RPMI7951 (cell line): ENCODE data around the gene MLKL. TPM values are rescaled to one million over a fixed set of nuclear protein-coding genes. Genes with fewer than 3 reads are reported as not detected.
A peak's percentile ranks its signal among the peaks of the same experiment; 100 is the strongest.
"Not testable (repeated sequence)": the region's sequence is repeated elsewhere in the genome, so short reads cannot be mapped to it uniquely, and the experiment has no call there.

Experiments used
- DNase-seq: peaks from one replicate; pipeline ENCODE4 v3.0.0-alpha.2; 2012; ENCODE audit warnings: low read depth
- total RNA-seq: library from RNA; depleted of rRNA; stranded (reverse); fragments of >200 nt; shearing (Covaris generic); gene quantifications from 2 replicates; pipeline ENCODE4 v1.2.3, GENCODE V29; 2014

MLKL gene
- total RNA-seq, 1 experiment from 2014 or later: 8.4 TPM

GRCh38 chr16:74732707-74733350 is 32.2 kb upstream of the MLKL start:
- no peak for DNase-seq

GRCh38 chr16:74731853-74732477 is 31.3 kb upstream of the MLKL start:
- no peak for DNase-seq

DNA sequence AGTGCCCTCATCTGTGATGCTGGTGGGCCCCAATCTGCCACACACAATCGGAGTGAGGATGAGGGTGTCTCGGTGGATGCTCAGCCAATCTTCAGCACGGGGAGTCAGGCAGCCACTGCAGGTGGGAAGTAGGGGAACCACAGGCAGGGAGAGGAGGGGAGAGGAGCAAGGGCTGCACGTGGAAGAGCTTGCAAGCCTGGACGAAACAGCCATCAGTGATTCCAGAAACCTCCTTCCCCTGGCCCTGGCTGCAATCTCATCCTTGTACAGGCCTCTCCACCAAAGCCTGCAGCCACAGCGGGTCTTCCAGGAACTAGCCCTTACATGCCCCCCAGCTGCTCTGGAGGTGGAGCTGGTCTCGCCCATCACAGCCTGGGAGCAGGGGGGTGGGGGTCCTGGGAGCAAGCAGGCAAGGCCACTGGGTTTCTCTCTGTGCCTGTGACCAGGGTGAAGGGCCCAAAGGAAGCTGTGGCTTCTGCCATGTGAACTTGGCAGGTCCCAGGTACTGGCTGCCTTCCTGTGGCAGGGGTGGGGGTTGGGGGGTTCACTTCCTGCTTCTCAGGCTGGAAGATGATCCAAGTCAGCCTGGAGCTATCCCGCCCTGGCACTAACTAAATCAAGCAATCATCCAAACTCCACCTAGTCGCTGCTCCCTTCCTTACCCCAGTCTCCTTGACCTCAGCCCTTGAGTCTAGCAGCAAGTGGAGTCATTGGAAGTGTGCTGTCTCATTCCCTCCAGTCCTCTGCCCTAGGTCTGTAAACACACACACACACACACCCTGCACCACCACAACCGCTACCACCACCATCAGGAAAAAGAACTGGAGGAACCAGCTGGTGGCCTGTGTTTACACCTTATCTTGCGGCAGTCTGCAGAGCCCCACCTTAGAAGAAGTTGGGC is 29.4 kb upstream of the MLKL start:
- no peak for DNase-seq

DNA sequence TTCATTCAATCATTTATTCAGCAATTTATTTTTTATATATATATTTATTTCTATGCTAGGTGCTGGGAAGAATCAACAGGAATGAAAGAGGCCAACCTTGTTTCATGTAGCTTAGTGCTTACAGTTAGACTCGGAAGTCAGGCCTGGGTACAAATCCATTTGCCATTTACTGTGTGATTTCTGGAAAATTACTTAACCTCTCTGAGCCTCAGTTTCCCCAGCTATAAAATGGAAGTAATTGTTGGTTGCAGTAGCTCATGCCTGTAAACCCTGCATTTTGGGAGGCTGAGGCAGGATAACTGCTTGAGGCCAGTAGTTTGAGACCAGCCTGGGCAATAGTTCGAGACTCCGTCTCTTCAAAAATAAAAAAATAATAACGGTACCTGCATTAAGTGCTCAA is 27.2 kb upstream of the MLKL start:
- DNase-seq: no peak

DNA sequence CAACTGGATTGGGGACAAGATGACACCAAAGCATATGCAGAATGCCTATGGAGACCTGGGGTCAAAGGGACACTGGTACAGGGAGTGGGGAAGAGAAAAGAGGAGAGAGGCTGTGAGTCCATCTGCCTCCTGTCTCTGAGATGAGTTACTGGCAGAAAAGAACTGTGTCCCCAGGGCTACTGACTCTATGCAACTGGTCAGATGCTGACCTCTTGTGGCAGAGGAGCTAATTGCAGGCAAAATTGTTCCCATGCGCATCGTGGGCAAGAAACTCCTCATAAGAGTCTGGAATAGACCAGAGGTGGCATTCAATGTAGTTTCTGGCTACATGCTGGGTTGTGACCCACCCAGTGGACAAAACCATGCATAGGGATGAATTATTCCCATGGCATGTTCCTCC is 26.1 kb upstream of the MLKL start:
- peak; percentile 22 for DNase-seq

GRCh38 chr16:74725651-74726455 is 25.2 kb upstream of the MLKL start:
- no peak for DNase-seq

DNA sequence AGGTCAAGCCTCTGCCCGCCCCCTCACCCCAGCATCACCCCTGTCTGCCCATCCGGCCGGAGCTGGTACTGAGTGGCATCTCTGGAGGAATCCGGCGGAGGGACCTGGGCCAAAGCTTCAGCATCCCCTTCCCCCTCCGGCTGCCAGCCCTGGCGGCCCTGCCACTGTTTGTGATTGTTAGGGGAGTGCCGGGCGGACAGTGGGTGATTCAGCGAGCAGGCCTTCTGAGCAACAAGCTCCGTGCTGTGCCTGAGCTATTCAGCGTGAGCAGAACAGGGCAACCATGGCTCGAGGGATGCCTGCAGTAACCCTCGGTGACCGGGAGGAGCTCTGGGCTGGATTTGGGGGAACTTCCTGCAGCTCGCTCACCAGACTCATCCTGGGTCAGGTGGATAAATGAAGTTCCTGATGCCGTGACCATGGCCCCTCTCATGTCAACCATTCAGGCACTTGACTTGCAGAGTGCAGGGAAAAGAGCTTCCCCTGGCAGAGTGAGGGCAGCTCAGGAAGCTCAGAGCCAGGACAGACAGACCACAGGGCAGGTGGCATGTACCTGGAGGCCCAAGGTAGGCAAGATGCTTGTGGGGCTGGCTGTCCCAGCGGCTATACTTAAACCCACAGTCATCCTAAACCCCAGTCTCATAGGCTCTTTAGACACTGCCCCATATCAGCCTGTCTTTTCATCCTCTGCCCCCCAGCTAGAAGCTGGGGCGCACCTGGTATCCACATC is 24.3 kb upstream of the MLKL start:
- peak; percentile 44 for DNase-seq

DNA sequence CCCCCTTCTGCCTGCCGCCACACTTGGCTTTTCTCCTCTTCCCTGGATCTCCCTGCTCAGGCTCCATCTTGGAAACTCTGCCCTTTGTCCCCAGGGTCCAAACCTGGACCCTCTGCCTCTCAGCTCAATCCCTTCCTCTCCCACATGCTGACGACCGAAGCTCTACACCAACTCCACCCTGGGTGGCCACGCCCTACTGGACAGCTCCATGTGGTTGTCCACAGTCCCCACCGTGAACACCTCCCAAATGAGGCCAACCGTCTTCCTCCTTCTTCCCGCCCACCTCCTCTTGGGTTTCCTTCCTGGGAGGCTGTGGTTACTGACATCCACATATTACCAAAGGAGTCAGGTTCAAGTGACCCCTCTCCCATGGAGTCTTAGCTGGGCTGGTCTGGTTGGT is 22.6 kb upstream of the MLKL start:
- DNase-seq: no peak

- DNase-seq: not testable (repeated sequence)
Measured at GRCh38 chr16:74722156-74722555, 21.5 kb upstream of the MLKL start.

DNA sequence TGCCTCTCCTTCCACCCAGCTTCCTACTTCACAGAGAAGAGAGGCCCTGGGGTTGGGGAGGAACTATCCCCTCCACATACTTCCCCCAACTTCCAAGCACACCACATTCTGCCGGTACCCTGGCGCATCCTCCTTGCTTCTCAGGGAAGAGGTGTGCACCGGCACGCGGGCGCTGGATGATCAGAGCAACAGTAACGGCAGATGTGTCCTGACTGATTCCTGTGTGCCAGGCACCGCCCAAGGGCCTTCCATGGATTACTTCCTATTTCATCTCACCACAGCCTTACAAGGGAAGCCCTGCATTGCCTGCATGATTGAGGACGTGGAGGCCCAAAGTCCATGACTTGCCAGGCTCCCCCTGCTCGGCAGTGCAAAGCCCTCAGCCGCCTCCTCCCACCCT is 21.1 kb upstream of the MLKL start:
- no peak for DNase-seq

DNA sequence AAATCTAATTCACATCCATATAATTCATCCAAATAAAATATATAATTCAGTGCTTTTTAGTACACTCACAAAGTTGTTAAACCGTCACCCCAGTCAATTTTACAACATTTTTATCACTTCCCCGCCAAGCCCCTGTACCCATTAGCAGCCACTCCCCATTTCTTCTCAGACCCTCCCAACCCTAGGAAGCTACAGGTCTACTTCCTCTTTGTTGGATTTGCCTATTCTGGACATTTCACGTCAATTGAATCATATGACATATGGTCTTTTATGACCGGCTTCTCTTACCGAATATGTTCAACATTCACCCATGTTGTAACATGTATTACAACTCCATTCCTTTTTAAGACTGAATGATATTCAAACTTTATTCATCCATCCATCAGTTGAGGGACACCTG is 19.9 kb upstream of the MLKL start:
- DNase-seq: no peak

GRCh38 chr16:74718741-74719610 is 18.3 kb upstream of the MLKL start:
- DNase-seq: no peak

GRCh38 chr16:74718140-74718539 is 17.5 kb upstream of the MLKL start:
- DNase-seq: no peak

DNA sequence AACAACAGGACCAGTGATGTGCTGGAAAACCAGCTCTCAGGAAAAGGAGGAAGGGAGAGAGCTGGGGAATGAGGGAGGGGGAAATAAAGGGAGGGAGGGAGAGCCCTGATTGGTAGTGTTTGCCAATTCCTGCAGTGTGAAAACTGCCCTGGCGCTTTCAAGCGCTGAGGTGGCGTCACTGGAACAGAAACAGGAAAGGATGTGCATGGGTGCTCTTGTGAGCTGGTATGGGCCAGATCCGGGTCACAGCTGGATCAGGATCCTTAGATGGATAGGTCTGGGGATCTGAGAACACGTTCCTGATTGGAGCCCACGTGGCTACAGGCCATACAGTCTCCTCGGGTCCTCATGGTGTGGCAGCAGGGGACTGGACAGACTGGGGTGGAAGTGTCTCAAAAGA is 16.7 kb upstream of the MLKL start:
- no peak for DNase-seq

DNA sequence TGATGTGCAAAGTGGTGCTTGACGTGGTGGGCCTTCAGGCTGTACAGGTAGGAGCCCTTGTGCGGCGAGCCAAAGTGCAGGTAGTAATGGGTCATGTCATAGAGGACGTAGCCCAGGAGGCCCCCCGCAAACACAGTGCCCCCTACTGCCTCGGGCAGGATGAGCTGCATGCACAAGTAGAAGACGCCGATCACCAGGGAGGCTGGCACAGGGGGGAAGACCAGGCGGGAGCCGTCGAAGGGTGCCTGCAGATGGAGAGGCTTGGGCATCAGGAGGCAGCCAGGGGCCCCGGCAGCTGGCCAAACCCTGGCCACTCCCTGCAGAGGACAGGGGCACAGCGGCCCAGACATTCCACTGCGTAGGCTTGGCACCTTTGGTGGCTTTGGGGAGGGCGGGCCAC is 15.7 kb upstream of the MLKL start:
- no peak for DNase-seq

- no peak for DNase-seq
Measured at GRCh38 chr16:74713876-74714275, 13.2 kb upstream of the MLKL start.

GRCh38 chr16:74713325-74713724 is 12.7 kb upstream of the MLKL start:
- DNase-seq: no peak

DNA sequence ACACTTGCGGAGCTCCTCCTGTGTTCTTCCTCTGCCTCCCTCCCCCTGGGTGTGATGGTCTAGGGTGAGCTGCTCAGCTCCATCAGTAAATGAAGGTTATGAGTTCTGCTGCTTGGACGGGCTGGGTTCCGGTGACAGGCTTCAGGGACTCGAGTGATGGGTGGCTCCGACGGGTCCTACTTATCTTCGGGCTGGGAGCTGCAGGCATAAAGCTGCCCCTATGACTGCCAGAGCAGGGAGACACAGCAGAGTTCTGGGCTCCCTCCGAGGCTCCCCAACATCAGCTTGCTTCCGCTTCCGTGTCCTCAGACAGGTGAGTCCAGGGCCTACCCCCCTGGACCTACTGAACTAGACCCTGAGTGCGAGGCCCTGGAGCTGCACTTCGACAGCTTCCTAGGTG is 11.3 kb upstream of the MLKL start:
- DNase-seq: no peak

- DNase-seq: no peak
Measured at GRCh38 chr16:74710401-74710800, 9.7 kb upstream of the MLKL start.

DNA sequence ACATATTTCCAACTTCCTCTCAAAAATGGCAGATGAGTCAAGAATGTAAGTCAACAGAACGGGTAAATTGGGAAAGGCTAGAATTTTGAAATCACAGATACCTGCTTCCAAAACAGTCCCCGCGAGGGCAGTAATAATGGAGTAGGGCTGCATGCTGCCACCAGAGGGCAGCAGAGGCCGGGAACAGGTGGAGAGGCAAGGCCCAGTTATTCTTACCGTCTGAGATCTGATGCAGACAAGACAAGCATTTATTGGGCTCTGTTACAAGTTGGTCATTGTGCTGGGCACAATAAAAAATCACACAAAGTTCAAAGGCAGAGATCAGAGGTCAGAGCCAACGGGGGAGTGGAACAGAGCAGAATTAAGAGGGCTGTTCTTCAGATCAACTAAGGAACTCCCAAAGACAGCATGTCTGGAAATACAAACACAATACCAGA is 8.8 kb upstream of the MLKL start:
- peak; percentile 55 for DNase-seq
